CD14-positive monocyte (primary cell): ENCODE measurements around the gene CAMK2A. TPM values are rescaled to one million over a fixed set of nuclear protein-coding genes. Genes with fewer than 3 reads are reported as not detected.

Experiments
- DNase-seq, 3 donors: peaks; one replicate each; pipeline ENCODE4 v3.0.0-alpha.2; 2011 to 2022
- H2AFZ ChIP-seq: 2 replicates; pipeline ENCODE4 v1.6.0; 2012; ENCODE audit warnings: mild to moderate bottlenecking, low read depth, low read length, inconsistent platforms; ENCODE audit not compliant: insufficient read depth, poor library complexity, severe bottlenecking
- H3K27ac ChIP-seq, 2 donors: 1 replicate in 1 of 2; 2 replicates in 1 of 2; pipeline ENCODE4 v1.5.1; 2012 to 2013; ENCODE audit warnings: low read length in 2 of 2, control low read depth in 1 of 2, inconsistent platforms in 1 of 2, low read depth in 1 of 2, mild to moderate bottlenecking in 1 of 2
- H3K27me3 ChIP-seq, 2 donors: one replicate each; pipeline versions ENCODE4 v1.6.0 to v1.6.1; 2011 to 2013; ENCODE audit warnings: low read length in 2 of 2; ENCODE audit not compliant: control insufficient read depth in 2 of 2, insufficient read depth in 2 of 2
- H3K36me3 ChIP-seq, 2 donors: replicated peaks in 1 of 2; 1 replicate in 1 of 2; 2 replicates in 1 of 2; pipeline versions ENCODE4 v1.5.1 to v1.6.1; 2012 to 2013; ENCODE audit warnings: low read length in 2 of 2, control low read depth in 1 of 2, inconsistent platforms in 1 of 2, mild to moderate bottlenecking in 1 of 2; ENCODE audit not compliant: insufficient read depth in 2 of 2, control insufficient read depth in 1 of 2
- H3K4me1 ChIP-seq, 2 donors: 1 replicate in 1 of 2; 2 replicates in 1 of 2; pipeline versions ENCODE4 v1.5.1 to v1.6.1; 2012 to 2013; ENCODE audit warnings: low read length in 2 of 2, control low read depth in 1 of 2, inconsistent platforms in 1 of 2, mild to moderate bottlenecking in 1 of 2, moderate library complexity in 1 of 2; ENCODE audit not compliant: insufficient read depth in 2 of 2, control insufficient read depth in 1 of 2
- H3K4me2 ChIP-seq: replicated peaks from 2 replicates; pipeline ENCODE3; 2012; ENCODE audit warnings: low read length, moderate library complexity, mild to moderate bottlenecking; ENCODE audit not compliant: poor library complexity, severe bottlenecking; ENCODE audit errors: extremely low read depth
- H3K4me3 ChIP-seq, 3 experiments: fragments of 200-600 bp in 1 of 3; sonication (generic) in 1 of 3; replicated peaks in 1 of 3; 1 replicate in 2 of 3; 2 replicates in 1 of 3; pipeline ENCODE4 v1.5.1; 2011 to 2013; ENCODE audit warnings: low read length in 3 of 3, mild to moderate bottlenecking in 3 of 3, control low read depth in 2 of 3, low read depth in 2 of 3, inconsistent platforms in 1 of 3, moderate library complexity in 1 of 3
- H3K79me2 ChIP-seq: 2 replicates; pipeline ENCODE4 v1.6.0; 2012; ENCODE audit warnings: mild to moderate bottlenecking, control low read depth, inconsistent platforms, low read length, moderate library complexity; ENCODE audit not compliant: insufficient read depth
- H3K9ac ChIP-seq: 2 replicates; pipeline ENCODE4 v1.6.0; 2017; ENCODE audit warnings: low read length, mild to moderate bottlenecking; ENCODE audit not compliant: insufficient read depth, poor library complexity, severe bottlenecking
- H3K9me3 ChIP-seq, 2 donors: replicated peaks in 1 of 2; 1 replicate in 1 of 2; 2 replicates in 1 of 2; pipeline versions ENCODE4 v1.5.1 to v1.6.1; 2012 to 2013; ENCODE audit warnings: low read length in 2 of 2, control low read depth in 1 of 2; ENCODE audit not compliant: control insufficient read depth in 1 of 2, insufficient read depth in 1 of 2
- H4K20me1 ChIP-seq: 2 replicates; pipeline ENCODE4 v1.6.0; 2012; ENCODE audit warnings: mild to moderate bottlenecking, low read length, control low read depth, moderate library complexity; ENCODE audit not compliant: insufficient read depth
- H3K27ac Mint-ChIP-seq, 7 donors: one replicate each; pipeline ENCODE4 v1.8.0; 2020; ENCODE audit warnings: mild to moderate bottlenecking in 7 of 7, mixed read lengths in 7 of 7, moderate library complexity in 6 of 7, inconsistent platforms in 2 of 7
- H3K27me3 Mint-ChIP-seq, 3 donors: one replicate each; pipeline ENCODE4 v1.8.0; 2021 to 2022; ENCODE audit warnings: low read depth in 3 of 3, mild to moderate bottlenecking in 3 of 3, mixed read lengths in 3 of 3, moderate library complexity in 3 of 3, inconsistent platforms in 1 of 3
- H3K36me3 Mint-ChIP-seq, 2 donors: one replicate each; pipeline ENCODE4 v1.8.0; 2020; ENCODE audit warnings: mixed read lengths in 2 of 2, inconsistent platforms in 1 of 2, mild to moderate bottlenecking in 1 of 2
- H3K4me1 Mint-ChIP-seq: one replicate; pipeline ENCODE4 v1.8.0; 2020; ENCODE audit warnings: mild to moderate bottlenecking, mixed read lengths
- H3K4me3 Mint-ChIP-seq, 2 donors: one replicate each; pipeline ENCODE4 v1.8.0; 2020; ENCODE audit warnings: mild to moderate bottlenecking in 2 of 2, mixed read lengths in 2 of 2, moderate library complexity in 1 of 2
- H3K9me3 Mint-ChIP-seq, 7 donors: one replicate each; pipeline ENCODE4 v1.8.0; 2020 to 2022; ENCODE audit warnings: mixed read lengths in 7 of 7, mild to moderate bottlenecking in 6 of 7, moderate library complexity in 6 of 7, inconsistent platforms in 2 of 7
- CTCF ChIP-seq: fragments of 200-600 bp; IDR thresholded peaks from one replicate; pipeline ENCODE4 v1.8.0; 2022; ENCODE audit warnings: antibody characterized with exemption, mild to moderate bottlenecking
- WGBS: methylation state at CpG from one replicate; pipeline ENCODE4 v1.1.5; 2013; ENCODE audit warnings: missing lambda C conversion rate; ENCODE audit not compliant: insufficient coverage; 5-methylcytosine and 5-hydroxymethylcytosine counted together
- intact Hi-C, 2 donors: fragments of 100-400 bp; cut with micrococcal nuclease; formaldehyde crosslinking; loops; one replicate each; pipeline versions ENCODE4 v1.15.0 to v1.15.1; 2023
- polyA plus RNA-seq, 3 donors: library from polyadenylated mRNA; depleted of rRNA in 1 of 3; unstranded in 2 of 3; stranded (reverse) in 1 of 3; fragments of 300-500 nt in 2 of 3; fragments of >200 nt in 1 of 3; fragmentation: Illumina TruSeq in 2 of 3; gene quantifications; 1 replicate in 2 of 3; 2 replicates in 1 of 3; pipeline ENCODE4 v1.2.3, GENCODE V29; 2012 to 2021

The CAMK2A gene
- polyA plus RNA-seq, 3 donors, result not detected

GRCh38 chr5:150312518-150312917 is 22.9 kb upstream of the CAMK2A start:
- no peaks in the 10 kb centered on the region for H4K20me1 ChIP-seq
- H3K79me2 ChIP-seq, result no peaks in the 10 kb centered on the region
- no peak overlapping the region for H3K27ac ChIP-seq
- no peak for DNase-seq
- H2AFZ ChIP-seq, result no peak overlapping the region
- Mint-ChIP-seq H3K27ac (peak overlapping the region in 1 of 7 donors; percentile 9), H3K4me1 (peaks cover 2% of the 10 kb centered on the region), H3K9me3 (no peaks in the 10 kb centered on the region), H3K36me3 (no peaks in the 10 kb centered on the region), H3K4me3 (no peak overlapping the region), H3K27me3 (peaks cover 3 to 6% (median 4%) of the 10 kb centered on the region in 3 donors)
- no peaks in the 10 kb centered on the region for H3K27me3 ChIP-seq
- WGBS, result 95% methylated on average over 3 of the region's 6 CpGs
- no peak overlapping the region for H3K4me2 ChIP-seq
- TF ChIP-seq CTCF, result no peak
- no peak overlapping the region for H3K9ac ChIP-seq
- H3K36me3 ChIP-seq, result no peaks in the 10 kb centered on the region
- H3K4me3 ChIP-seq, result no peak overlapping the region
- H3K4me1 ChIP-seq, result no peaks in the 10 kb centered on the region
- H3K9me3 ChIP-seq, result no peaks in the 10 kb centered on the region
- intact Hi-C loops, result no loop called here

GRCh38 chr5:150311015-150311692 is 21.6 kb upstream of the CAMK2A start:
- H3K27ac ChIP-seq, result no peak overlapping the region
- no peaks in the 10 kb centered on the region for H3K9me3 ChIP-seq
- peaks cover 2% of the 10 kb centered on the region for H3K4me1 Mint-ChIP-seq
- H3K4me3 Mint-ChIP-seq, result no peak overlapping the region
- intact Hi-C loops, result no loop called here
- H3K4me2 ChIP-seq, result no peak overlapping the region
- no peak overlapping the region for H3K27ac Mint-ChIP-seq
- 94% methylated on average over 6 of the region's 7 CpGs for WGBS
- H3K36me3 ChIP-seq, result no peaks in the 10 kb centered on the region
- no peaks in the 10 kb centered on the region for H3K27me3 ChIP-seq
- no peak for TF ChIP-seq CTCF
- no peak overlapping the region for H3K4me3 ChIP-seq
- no peaks in the 10 kb centered on the region for H3K79me2 ChIP-seq
- H3K4me1 ChIP-seq, result no peaks in the 10 kb centered on the region
- H3K27me3 Mint-ChIP-seq, result peaks cover 4 to 6% (median 6%) of the 10 kb centered on the region in 3 donors
- H3K9ac ChIP-seq, result no peak overlapping the region
- H4K20me1 ChIP-seq, result no peaks in the 10 kb centered on the region
- H3K36me3 Mint-ChIP-seq, result no peaks in the 10 kb centered on the region
- H2AFZ ChIP-seq, result no peak overlapping the region
- DNase-seq, result no peak
- no peaks in the 10 kb centered on the region for H3K9me3 Mint-ChIP-seq
